Skeletal muscle tissue (tissue), 4 donors: ENCODE results near the gene SETD5. TPM values are rescaled to one million over a fixed set of nuclear protein-coding genes. Genes with fewer than 3 reads are reported as not detected.

ENCODE experiments used
- H3K27ac ChIP-seq: one replicate; pipeline ENCODE4 v1.7.0; 2013; ENCODE audit warnings: mild to moderate bottlenecking, low read depth, low read length, inconsistent platforms
- H3K27me3 ChIP-seq, 3 donors: one replicate each; pipeline ENCODE4 v1.7.0; 2013; ENCODE audit warnings: low read length in 3 of 3; ENCODE audit not compliant: control insufficient read depth in 3 of 3, insufficient read depth in 3 of 3
- H3K36me3 ChIP-seq, 3 donors: one replicate each; pipeline ENCODE4 v1.7.0; 2013; ENCODE audit warnings: low read length in 3 of 3; ENCODE audit not compliant: control insufficient read depth in 3 of 3, insufficient read depth in 3 of 3
- H3K4me1 ChIP-seq, 3 donors: one replicate each; pipeline ENCODE4 v1.7.0; 2013; ENCODE audit warnings: low read length in 3 of 3, mild to moderate bottlenecking in 3 of 3; ENCODE audit not compliant: control insufficient read depth in 3 of 3, insufficient read depth in 3 of 3
- H3K4me3 ChIP-seq, 3 donors: one replicate each; pipeline ENCODE4 v1.7.0; 2013; ENCODE audit warnings: low read length in 3 of 3
- H3K9ac ChIP-seq, 3 donors: one replicate each; pipeline ENCODE4 v1.7.0; 2013; ENCODE audit warnings: low read length in 3 of 3, mild to moderate bottlenecking in 3 of 3, moderate library complexity in 2 of 3, low read depth in 1 of 3
- H3K9me3 ChIP-seq, 3 donors: one replicate each; pipeline ENCODE4 v1.7.0; 2013; ENCODE audit warnings: low read length in 3 of 3; ENCODE audit not compliant: control insufficient read depth in 3 of 3
- total RNA-seq: library from RNA; depleted of rRNA; stranded (reverse); fragments of >200 nt; gene quantifications from one replicate; pipeline ENCODE4 v1.2.3, GENCODE V29; 2014
- donor health status: Osteomylitis.

SETD5 gene
- total RNA-seq, 1 donor from 2014 or later = 54.3 TPM

DNA sequence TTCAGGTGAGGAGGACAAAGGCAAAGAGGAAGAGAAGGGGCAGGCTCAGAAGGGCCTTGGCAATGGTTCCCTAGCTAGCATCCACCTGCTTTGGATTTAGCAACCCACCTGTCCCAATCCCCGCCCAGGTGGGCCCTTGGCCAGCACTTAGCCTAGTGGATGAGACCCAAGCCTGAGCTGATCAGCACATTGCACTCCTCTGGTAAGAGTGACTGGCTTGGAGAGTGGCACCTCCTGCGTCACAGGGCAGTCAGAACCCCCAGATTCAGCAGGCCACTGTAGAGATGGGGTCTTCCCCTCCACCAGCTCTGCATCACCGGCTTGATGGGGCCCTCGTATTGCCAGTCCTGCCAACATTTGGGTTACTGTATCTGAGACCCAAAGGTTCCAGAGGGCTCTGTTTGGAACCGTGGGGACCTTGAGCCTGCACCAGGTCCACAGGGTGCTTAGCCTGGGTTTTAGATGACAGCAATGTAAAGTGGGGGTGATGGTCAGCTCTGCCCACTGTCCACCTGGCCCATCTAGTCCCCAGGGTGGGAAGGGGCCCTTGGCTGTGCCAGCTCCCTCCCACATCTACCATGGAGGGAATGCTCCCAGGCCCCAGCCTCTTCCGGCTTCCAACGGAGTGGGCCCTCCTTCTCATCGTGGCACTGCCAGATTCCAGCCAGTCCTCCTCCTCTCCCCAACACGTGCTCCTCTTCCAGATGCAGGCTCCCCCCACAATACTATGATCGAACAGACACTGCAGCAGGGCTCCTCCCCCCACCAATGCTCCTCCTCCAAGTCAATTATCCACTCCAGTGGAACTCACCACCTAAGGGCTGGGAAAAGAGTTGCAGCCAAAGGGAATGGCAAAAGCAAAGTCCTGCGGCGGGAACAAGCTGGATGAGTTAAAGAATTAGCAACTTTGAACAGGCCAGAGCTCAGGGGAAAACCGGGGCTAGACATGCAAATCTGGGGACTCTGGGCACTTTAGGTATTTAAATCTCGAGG is 110.5 kb downstream of the SETD5 start:
- H3K9ac ChIP-seq = no peak overlapping the region
- H3K4me1 ChIP-seq = no peaks in the 10 kb centered on the region
- no peaks in the 10 kb centered on the region for H3K9me3 ChIP-seq
- H3K27ac ChIP-seq = no peak overlapping the region
- no peak overlapping the region for H3K4me3 ChIP-seq
- H3K36me3 ChIP-seq = no peaks in the 10 kb centered on the region
- peaks cover 27 to 30% (median 28%) of the 10 kb centered on the region in 3 donors for H3K27me3 ChIP-seq

DNA sequence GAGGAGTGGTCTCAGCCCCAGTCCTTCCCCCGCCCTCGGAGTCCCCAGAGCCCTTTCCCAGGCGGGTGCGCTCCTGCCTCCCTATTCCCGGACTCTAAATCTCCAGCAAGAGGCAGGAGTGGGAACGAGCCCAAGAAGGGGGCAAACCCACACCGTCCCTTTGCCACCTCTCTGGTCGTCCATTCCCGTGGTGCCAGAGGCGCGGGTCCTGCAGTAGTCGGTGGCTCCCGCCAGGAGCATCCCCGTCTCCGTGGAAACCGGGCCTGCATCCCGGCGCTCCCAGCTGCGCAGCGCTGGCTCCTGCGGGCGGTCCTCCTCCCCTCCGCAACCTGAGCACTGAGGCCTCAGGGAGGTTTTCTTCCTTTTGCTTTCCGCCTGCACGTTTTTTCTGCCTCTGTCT is 111.4 kb downstream of the SETD5 start:
- Histone ChIP-seq H3K4me1 (no peaks in the 10 kb centered on the region), H3K4me3 (no peak overlapping the region), H3K9ac (no peak overlapping the region), H3K36me3 (no peaks in the 10 kb centered on the region), H3K27ac (no peak overlapping the region), H3K27me3 (peaks cover 27 to 30% (median 28%) of the 10 kb centered on the region in 3 donors), H3K9me3 (no peaks in the 10 kb centered on the region)

DNA sequence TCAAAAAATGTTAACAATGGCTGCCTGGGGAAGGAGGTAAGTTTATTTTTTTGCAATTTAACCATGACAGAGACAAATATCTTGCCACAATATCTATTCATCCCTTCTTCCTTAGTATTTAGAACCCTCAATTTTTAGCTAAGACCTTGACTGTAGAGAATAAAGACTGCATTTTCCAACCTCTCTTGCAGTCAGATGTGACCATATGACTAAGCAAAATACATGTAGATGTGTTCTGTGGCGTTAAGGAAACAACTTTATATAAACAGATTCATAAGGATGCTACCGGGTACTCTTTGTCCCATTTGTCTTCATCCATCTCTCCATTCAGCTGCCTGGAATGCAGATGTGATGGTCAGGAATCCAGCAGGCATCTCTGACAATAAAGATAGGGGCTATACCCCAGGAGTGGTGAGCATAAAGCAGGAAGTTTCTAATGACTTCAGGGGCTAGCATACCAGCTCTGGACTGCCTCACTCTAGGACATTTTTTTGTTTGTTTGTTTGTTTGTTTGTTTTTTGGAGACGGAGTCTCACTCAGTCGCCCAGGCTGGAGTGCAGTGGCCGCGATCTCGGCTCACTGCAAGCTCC is 115.1 kb downstream of the SETD5 start:
- Histone ChIP-seq H3K36me3 (no peaks in the 10 kb centered on the region), H3K9ac (no peak overlapping the region), H3K9me3 (no peaks in the 10 kb centered on the region), H3K27me3 (peaks cover 23 to 26% (median 25%) of the 10 kb centered on the region in 3 donors), H3K27ac (no peak overlapping the region), H3K4me3 (no peak overlapping the region), H3K4me1 (no peaks in the 10 kb centered on the region)

DNA sequence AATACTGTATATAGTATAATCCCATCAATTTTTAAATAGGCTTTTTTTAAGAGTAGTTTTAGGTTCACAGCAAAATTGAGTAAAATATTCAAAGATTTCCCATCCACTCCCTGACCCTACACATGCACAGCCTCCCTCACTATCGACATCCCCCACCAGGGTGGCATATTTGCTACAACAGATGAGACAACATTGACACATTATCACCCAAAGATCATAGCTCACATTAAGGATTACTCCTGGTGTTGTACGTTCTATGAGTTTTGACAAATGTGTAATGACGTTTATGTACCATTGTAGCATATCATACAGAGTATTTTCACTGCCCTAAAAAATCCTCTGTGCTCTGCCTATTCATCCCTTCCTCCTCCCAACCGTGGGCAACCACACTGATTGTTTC is 116.9 kb downstream of the SETD5 start:
- Histone ChIP-seq H3K27me3 (peaks cover 7 to 11% (median 11%) of the 10 kb centered on the region in 3 donors), H3K4me1 (no peaks in the 10 kb centered on the region), H3K27ac (no peak overlapping the region), H3K4me3 (no peak overlapping the region), H3K9ac (no peak overlapping the region), H3K36me3 (no peaks in the 10 kb centered on the region), H3K9me3 (no peaks in the 10 kb centered on the region)

DNA sequence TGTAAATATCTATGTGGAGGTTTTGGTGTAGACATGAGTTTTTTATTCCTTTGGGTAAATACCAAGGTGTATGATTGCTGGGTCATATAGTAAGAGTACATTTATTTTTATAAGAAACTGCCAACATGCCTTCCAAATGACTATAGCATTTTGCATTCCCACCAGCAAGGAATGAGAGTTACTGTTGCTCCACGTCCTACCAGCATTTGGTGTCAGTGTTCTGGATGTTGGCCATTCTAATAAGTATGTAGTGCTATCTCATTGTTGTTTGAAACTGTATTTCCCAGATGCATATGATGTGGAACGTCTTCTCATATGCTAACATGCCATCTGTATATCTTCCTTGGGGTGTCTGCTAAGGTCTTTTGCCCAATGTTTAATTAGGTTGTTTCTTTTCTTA is 117.5 kb downstream of the SETD5 start:
- H3K4me1 ChIP-seq = no peaks in the 10 kb centered on the region
- H3K27me3 ChIP-seq = peaks cover under 1 to 6% (median 5%) of the 10 kb centered on the region in 3 donors
- no peak overlapping the region for H3K9ac ChIP-seq
- no peaks in the 10 kb centered on the region for H3K36me3 ChIP-seq
- H3K9me3 ChIP-seq = no peaks in the 10 kb centered on the region
- no peak overlapping the region for H3K4me3 ChIP-seq
- no peak overlapping the region for H3K27ac ChIP-seq

DNA sequence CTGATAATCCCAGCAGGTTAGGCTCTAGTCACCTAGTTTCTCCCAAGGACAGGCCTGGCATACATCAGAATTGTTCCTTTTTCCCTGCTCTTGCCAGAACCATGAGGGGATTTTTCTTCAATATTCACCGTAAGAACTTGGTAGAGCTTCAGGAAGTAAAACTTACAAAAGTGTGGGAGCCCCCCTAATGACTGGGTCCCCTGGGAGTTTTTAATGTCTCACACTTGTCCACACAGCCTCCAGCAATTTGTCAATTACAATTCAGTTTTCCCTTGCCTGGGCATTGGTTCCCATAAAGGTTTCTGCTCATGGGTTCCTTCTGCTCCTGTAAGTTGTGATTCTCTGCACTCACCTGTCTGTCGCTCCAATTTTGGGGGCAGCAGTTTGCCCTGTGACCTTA is 127.7 kb downstream of the SETD5 start:
- no peak overlapping the region for H3K27ac ChIP-seq

More for the DNA sequence above, 127.7 kb downstream of the SETD5 start:
- H3K4me3 ChIP-seq = no peak overlapping the region
- H3K27me3 ChIP-seq = no peaks in the 10 kb centered on the region
- no peaks in the 10 kb centered on the region for H3K9me3 ChIP-seq
- no peaks in the 10 kb centered on the region for H3K4me1 ChIP-seq
- no peaks in the 10 kb centered on the region for H3K36me3 ChIP-seq
- no peak overlapping the region for H3K9ac ChIP-seq

Other genes with a start within 250 kb of the SETD5 start
- gene SRGAP3, start 148.0 kb upstream of the SETD5 start, total RNA-seq = 15.7 TPM
- 43.8 TPM for gene THUMPD3, start 34.6 kb upstream of the SETD5 start, total RNA-seq
- gene LHFPL4, start 156.2 kb downstream of the SETD5 start, total RNA-seq = not detected